CD4-positive, alpha-beta T cell (primary cell): ENCODE measurements around the gene ATP8A2. TPM values are rescaled to one million over a fixed set of nuclear protein-coding genes. Genes with fewer than 3 reads are reported as not detected.

ENCODE experiments used
- ATAC-seq: fragments of 200-7000 bp; cut with Tn5 transposase; one replicate; pipeline ENCODE4 v1.10.0; 2022; ENCODE audit warnings: mild to moderate bottlenecking; ENCODE audit not compliant: poor library complexity
- CTCF ChIA-PET: fragments of 350-600 bp; sonication (Branson Sonifier 250); formaldehyde crosslinking; loops from one replicate; lab custom pipeline; 2021; ENCODE audit warnings: antibody characterized with exemption, inconsistent platforms; lab: Charles Lee
- POLR2A ChIA-PET: fragments of 350-600 bp; sonication (Branson Sonifier 250); formaldehyde crosslinking; loops from one replicate; lab custom pipeline; 2021; ENCODE audit warnings: antibody characterized with exemption, inconsistent platforms; lab: Charles Lee
- DNase-seq, 14 experiments: peaks; one replicate each; pipeline ENCODE4 v3.0.0-alpha.2; 2013 to 2020; ENCODE audit warnings: mixed read lengths in 2 of 14
- H3K27ac ChIP-seq, 2 donors: one replicate each; pipeline versions ENCODE4 v1.5.1 to v1.7.0; 2013; ENCODE audit warnings: low read length in 2 of 2, low read depth in 1 of 2, mild to moderate bottlenecking in 1 of 2
- H3K27me3 ChIP-seq, 2 experiments: 1 replicate in 1 of 2; 2 replicates in 1 of 2; pipeline versions ENCODE4 v1.6.1 to v1.7.0; 2013; ENCODE audit warnings: low read length in 2 of 2, control low read depth in 1 of 2, mild to moderate bottlenecking in 1 of 2, moderate library complexity in 1 of 2; ENCODE audit not compliant: insufficient read depth in 2 of 2, control insufficient read depth in 1 of 2
- H3K36me3 ChIP-seq: one replicate; pipeline ENCODE4 v1.6.1; 2013; ENCODE audit warnings: low read length, control low read depth; ENCODE audit not compliant: insufficient read depth
- H3K4me1 ChIP-seq: one replicate; pipeline ENCODE4 v1.6.1; 2013; ENCODE audit warnings: low read length, control low read depth; ENCODE audit not compliant: insufficient read depth
- H3K4me3 ChIP-seq: one replicate; pipeline ENCODE4 v1.5.1; 2013; ENCODE audit warnings: mild to moderate bottlenecking, low read length, moderate library complexity
- H3K9me3 ChIP-seq, 2 experiments: 1 replicate in 1 of 2; 2 replicates in 1 of 2; pipeline versions ENCODE4 v1.6.1 to v1.7.0; 2013; ENCODE audit warnings: low read length in 2 of 2, mild to moderate bottlenecking in 2 of 2, control low read depth in 1 of 2, moderate library complexity in 1 of 2; ENCODE audit not compliant: control insufficient read depth in 1 of 2, insufficient read depth in 1 of 2
- H3K27ac Mint-ChIP-seq: one replicate; pipeline ENCODE4 v1.8.0; 2020; ENCODE audit warnings: mixed read lengths
- H3K27me3 Mint-ChIP-seq: one replicate; pipeline ENCODE4 v1.8.0; 2021; ENCODE audit warnings: mixed read lengths
- H3K36me3 Mint-ChIP-seq: one replicate; pipeline ENCODE4 v1.8.0; 2021; ENCODE audit warnings: low read depth, mixed read lengths
- H3K4me1 Mint-ChIP-seq: one replicate; pipeline ENCODE4 v1.8.0; 2021; ENCODE audit warnings: low read depth, mixed read lengths
- H3K4me3 Mint-ChIP-seq: one replicate; pipeline ENCODE4 v1.8.0; 2020; ENCODE audit warnings: mild to moderate bottlenecking, mixed read lengths
- H3K9me3 Mint-ChIP-seq: one replicate; pipeline ENCODE4 v1.8.0; 2020; ENCODE audit warnings: mixed read lengths
- intact Hi-C, 2 experiments: fragments of 100-400 bp; cut with DNase I in 1 of 2; cut with micrococcal nuclease in 1 of 2; formaldehyde crosslinking; loops; one replicate each; pipeline versions ENCODE4 v1.15.1 to v1.9.0; 2023 to 2025; cut with DNase I, micrococcal nuclease
- total RNA-seq, 174 experiments: library from RNA in 2 of 174; stranded (reverse) in 2 of 174; gene quantifications; one replicate each; pipeline ENCODE4 v1.2.3 and lab custom pipeline; 2021 to 2026
- TF ChIP-seq, protein P1 (sequence below): fragments of 200-600 bp; IDR thresholded peaks from one replicate; pipeline ENCODE4 v1.8.0; 2022; ENCODE audit warnings: antibody characterized with exemption, mild to moderate bottlenecking

The ATP8A2 gene
- total RNA-seq, 2 experiments from 2014 or later = 0.22 to 0.36 TPM

DNA sequence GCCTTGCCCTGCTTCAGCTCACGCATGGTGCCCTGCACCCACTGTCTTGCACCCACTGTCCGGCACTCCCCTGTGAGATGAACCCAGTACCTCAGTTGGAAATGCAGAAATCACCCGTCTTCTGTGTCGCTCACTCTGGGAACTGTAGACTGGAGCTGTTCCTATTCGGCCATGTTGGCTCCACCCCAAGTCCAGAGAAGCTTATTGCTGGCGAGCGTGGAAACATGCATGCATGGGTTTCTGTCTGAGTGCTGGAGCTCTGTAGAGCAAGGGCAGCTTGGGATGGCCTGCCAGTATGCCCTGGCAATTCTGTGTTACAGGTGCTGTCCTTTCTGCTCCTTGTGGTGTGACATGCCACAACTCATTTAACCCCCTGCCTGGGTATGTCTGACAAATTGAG is 527.2 kb downstream of the ATP8A2 start:
- TF ChIP-seq, protein P1, sequence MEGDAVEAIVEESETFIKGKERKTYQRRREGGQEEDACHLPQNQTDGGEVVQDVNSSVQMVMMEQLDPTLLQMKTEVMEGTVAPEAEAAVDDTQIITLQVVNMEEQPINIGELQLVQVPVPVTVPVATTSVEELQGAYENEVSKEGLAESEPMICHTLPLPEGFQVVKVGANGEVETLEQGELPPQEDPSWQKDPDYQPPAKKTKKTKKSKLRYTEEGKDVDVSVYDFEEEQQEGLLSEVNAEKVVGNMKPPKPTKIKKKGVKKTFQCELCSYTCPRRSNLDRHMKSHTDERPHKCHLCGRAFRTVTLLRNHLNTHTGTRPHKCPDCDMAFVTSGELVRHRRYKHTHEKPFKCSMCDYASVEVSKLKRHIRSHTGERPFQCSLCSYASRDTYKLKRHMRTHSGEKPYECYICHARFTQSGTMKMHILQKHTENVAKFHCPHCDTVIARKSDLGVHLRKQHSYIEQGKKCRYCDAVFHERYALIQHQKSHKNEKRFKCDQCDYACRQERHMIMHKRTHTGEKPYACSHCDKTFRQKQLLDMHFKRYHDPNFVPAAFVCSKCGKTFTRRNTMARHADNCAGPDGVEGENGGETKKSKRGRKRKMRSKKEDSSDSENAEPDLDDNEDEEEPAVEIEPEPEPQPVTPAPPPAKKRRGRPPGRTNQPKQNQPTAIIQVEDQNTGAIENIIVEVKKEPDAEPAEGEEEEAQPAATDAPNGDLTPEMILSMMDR = no peak
- POLR2A ChIA-PET = interaction anchor here (1.9 kb wide), 1 partner anchor 10 kb away, joined by 8 read pairs; no protein-coding TSS in a partner anchor
- H3K27me3 Mint-ChIP-seq = no peaks in the 10 kb centered on the region
- H3K4me3 Mint-ChIP-seq = no peak overlapping the region
- H3K27me3 ChIP-seq = no peaks in the 10 kb centered on the region
- H3K36me3 ChIP-seq = no peaks in the 10 kb centered on the region
- H3K36me3 Mint-ChIP-seq = no peaks in the 10 kb centered on the region
- CTCF ChIA-PET = no interaction called here
- intact Hi-C loops = no loop called here
- H3K4me1 ChIP-seq = peaks cover 43% of the 10 kb centered on the region
- H3K4me3 ChIP-seq = no peak overlapping the region
- H3K27ac ChIP-seq = no peak overlapping the region
- H3K9me3 ChIP-seq = no peaks in the 10 kb centered on the region
- peaks cover 24% of the 10 kb centered on the region for H3K4me1 Mint-ChIP-seq
- peak overlapping the region; percentile 65 for H3K27ac Mint-ChIP-seq
- H3K9me3 Mint-ChIP-seq = no peaks in the 10 kb centered on the region
- no peak for DNase-seq
- ATAC-seq = no peak

GRCh38 chr13:25899464-25899863 is 527.7 kb downstream of the ATP8A2 start:
- POLR2A ChIA-PET = interaction anchor here (0.6 to 1.9 kb wide), 3 partner anchors 11 to 52 kb away, joined by 3 to 8 read pairs (median 6); no protein-coding TSS in a partner anchor
- ATAC-seq = no peak
- Mint-ChIP-seq H3K4me3 (peak overlapping the region; percentile 71), H3K36me3 (no peaks in the 10 kb centered on the region), H3K4me1 (peaks cover 24% of the 10 kb centered on the region), H3K27me3 (no peaks in the 10 kb centered on the region), H3K27ac (peak overlapping the region; percentile 65), H3K9me3 (no peaks in the 10 kb centered on the region)
- Histone ChIP-seq H3K27ac (no peak overlapping the region), H3K4me3 (no peak overlapping the region), H3K4me1 (peaks cover 46% of the 10 kb centered on the region), H3K27me3 (no peaks in the 10 kb centered on the region), H3K36me3 (no peaks in the 10 kb centered on the region), H3K9me3 (no peaks in the 10 kb centered on the region)
- TF ChIP-seq, protein P1 = no peak
- intact Hi-C loops = no loop called here
- CTCF ChIA-PET = no interaction called here
- DNase-seq = peak in 3 of 14 experiments; percentile 15 to 38 (median 31)

GRCh38 chr13:25899952-25900351 is 528.2 kb downstream of the ATP8A2 start:
- ATAC-seq = no peak
- no peak overlapping the region for H3K4me3 ChIP-seq
- Mint-ChIP-seq H3K27me3 (no peaks in the 10 kb centered on the region), H3K9me3 (no peaks in the 10 kb centered on the region), H3K27ac (peak overlapping the region; percentile 50), H3K4me3 (peak overlapping the region; percentile 71), H3K4me1 (peaks cover 24% of the 10 kb centered on the region), H3K36me3 (no peaks in the 10 kb centered on the region)
- H3K4me1 ChIP-seq = peaks cover 46% of the 10 kb centered on the region
- H3K27me3 ChIP-seq = no peaks in the 10 kb centered on the region
- no peaks in the 10 kb centered on the region for H3K36me3 ChIP-seq
- intact Hi-C loops = loop anchor here (5.0 to 10.0 kb wide), 3 partner anchors 53 to 115 kb away; no protein-coding TSS in a partner anchor
- ChIA-PET POLR2A (interaction anchor here (0.6 to 1.9 kb wide), 3 partner anchors 11 to 53 kb away, joined by 3 to 8 read pairs (median 6); no protein-coding TSS in a partner anchor), CTCF (no interaction called here)
- DNase-seq = no peak
- no peak overlapping the region for H3K27ac ChIP-seq
- no peaks in the 10 kb centered on the region for H3K9me3 ChIP-seq
- TF ChIP-seq, protein P1 = no peak
